ENCODE data around the gene TFDP1.

TFDP1 gene

GRCh38 chr13:113577881-113578435 is 6.6 kb upstream of the TFDP1 start:
- no peak overlapping the region for H2AFZ ChIP-seq (ENCODE audit: low read length)
- peaks cover 4% of the 10 kb centered on the region; the same call in 1 of the 2 replicates for H3K27me3 ChIP-seq (ENCODE audit: insufficient read depth, low read length)
- H3K36me3 ChIP-seq (ENCODE audit: insufficient read depth, low read length), result no peaks in the 10 kb centered on the region
- TF ChIP-seq EZH2 (IDR thresholded peaks at IDR 0.05; ENCODE audit: borderline replicate concordance, low read length) (no peak), CTCF (IDR thresholded peaks at IDR 0.05; ENCODE audit: low read length) (no peak)
- H4K20me1 ChIP-seq (ENCODE audit: insufficient read depth, low read length), result no peaks in the 10 kb centered on the region
- H3K4me3 ChIP-seq (ENCODE audit: low read depth, low read length, poor library complexity, severe bottlenecking), result no peak overlapping the region
- H3K9ac ChIP-seq (ENCODE audit: low read length), result no peak overlapping the region
- no peak overlapping the region for H3K4me2 ChIP-seq (ENCODE audit: low read length)
- H3F3A ChIP-seq (ENCODE audit: insufficient read depth, low read length), result no peaks in the 10 kb centered on the region
- no peaks in the 10 kb centered on the region for H3K4me1 ChIP-seq (ENCODE audit: insufficient read depth, low read length, severe bottlenecking)
- no peaks in the 10 kb centered on the region for H3K79me2 ChIP-seq (ENCODE audit: insufficient read depth, low read length)
- no peaks in the 10 kb centered on the region for H3K9me2 ChIP-seq (ENCODE audit: low read depth, low read length)
- H3K27ac ChIP-seq (ENCODE audit: low read depth, low read length, poor library complexity, severe bottlenecking), result no peak overlapping the region
- H3K9me3 ChIP-seq (ENCODE audit: low read length), result peaks cover 11% of the 10 kb centered on the region; the same call in 1 of the 2 replicates

GRCh38 chr13:113579686-113580085 is 4.9 kb upstream of the TFDP1 start:
- Histone ChIP-seq H3K4me3 (ENCODE audit: low read depth, low read length, poor library complexity, severe bottlenecking) (no peak overlapping the region), H3K9me2 (ENCODE audit: low read depth, low read length) (no peaks in the 10 kb centered on the region), H2AFZ (ENCODE audit: low read length) (no peak overlapping the region), H3K79me2 (ENCODE audit: insufficient read depth, low read length) (no peaks in the 10 kb centered on the region), H4K20me1 (ENCODE audit: insufficient read depth, low read length) (no peaks in the 10 kb centered on the region), H3K27ac (ENCODE audit: low read depth, low read length, poor library complexity, severe bottlenecking) (no peak overlapping the region), H3K9me3 (ENCODE audit: low read length) (peaks cover 11% of the 10 kb centered on the region; the same call in 1 of the 2 replicates), H3K4me2 (ENCODE audit: low read length) (no peak overlapping the region), H3K27me3 (ENCODE audit: insufficient read depth, low read length) (peaks cover 4% of the 10 kb centered on the region; the same call in 1 of the 2 replicates), H3K4me1 (ENCODE audit: insufficient read depth, low read length, severe bottlenecking) (no peaks in the 10 kb centered on the region), H3K36me3 (ENCODE audit: insufficient read depth, low read length) (no peaks in the 10 kb centered on the region), H3F3A (ENCODE audit: insufficient read depth, low read length) (no peaks in the 10 kb centered on the region), H3K9ac (ENCODE audit: low read length) (no peak overlapping the region)
- TF ChIP-seq EZH2 (IDR thresholded peaks at IDR 0.05; ENCODE audit: borderline replicate concordance, low read length), result no peak
- no peak for TF ChIP-seq CTCF (IDR thresholded peaks at IDR 0.05; ENCODE audit: low read length)

- Histone ChIP-seq H3K27me3 (ENCODE audit: insufficient read depth, low read length) (no peaks in the 10 kb centered on the region; the same call in 1 of the 2 replicates), H3K4me1 (ENCODE audit: insufficient read depth, low read length, severe bottlenecking) (peaks cover 16% of the 10 kb centered on the region), H3K27ac (ENCODE audit: low read depth, low read length, poor library complexity, severe bottlenecking) (no peak overlapping the region), H2AFZ (ENCODE audit: low read length) (no peak overlapping the region), H3K9me2 (ENCODE audit: low read depth, low read length) (no peaks in the 10 kb centered on the region), H3K4me3 (ENCODE audit: low read depth, low read length, poor library complexity, severe bottlenecking) (no peak overlapping the region), H3K4me2 (ENCODE audit: low read length) (no peak overlapping the region), H3K9ac (ENCODE audit: low read length) (no peak overlapping the region), H4K20me1 (ENCODE audit: insufficient read depth, low read length) (no peaks in the 10 kb centered on the region), H3F3A (ENCODE audit: insufficient read depth, low read length) (no peaks in the 10 kb centered on the region), H3K9me3 (ENCODE audit: low read length) (no peaks in the 10 kb centered on the region; the same call in 1 of the 2 replicates), H3K79me2 (ENCODE audit: insufficient read depth, low read length) (peaks cover 16% of the 10 kb centered on the region), H3K36me3 (ENCODE audit: insufficient read depth, low read length) (peaks cover 16% of the 10 kb centered on the region)
- TF ChIP-seq EZH2 (IDR thresholded peaks at IDR 0.05; ENCODE audit: borderline replicate concordance, low read length) (no peak), CTCF (IDR thresholded peaks at IDR 0.05; ENCODE audit: low read length) (no peak)
Measured at GRCh38 chr13:113581871-113582270, 2.7 kb upstream of the TFDP1 start.
